A673 (cell line): ENCODE data around the gene GPR62.

ENCODE experiments used
- CTCF ChIP-seq: fragments of 300-800, 200-600 bp; sonication (generic); conservative IDR thresholded peaks from 2 replicates; pipeline ENCODE4 v1.5.1; 2017; ENCODE audit warnings: low read depth, mild to moderate bottlenecking, antibody characterized with exemption, low read length, moderate library complexity, mixed read lengths
- EZH2 ChIP-seq: fragments of 200-600 bp; sonication (generic); IDR thresholded peaks from 2 replicates; pipeline ENCODE4 v1.6.1; 2017; ENCODE audit warnings: borderline replicate concordance, low read depth, mild to moderate bottlenecking, mixed read lengths, antibody characterized with exemption, low read length; ENCODE audit not compliant: poor library complexity, severe bottlenecking

GRCh38 chr3:51986010-51986947 lies 31.1 kb downstream of the GPR62 start:
- TF ChIP-seq CTCF (no peak), EZH2 (no peak)
